GM12872 (cell line): ENCODE data around the gene LUM.

ENCODE experiments used
- TF ChIP-seq, protein P1 (sequence below): IDR thresholded peaks from 3 replicates; pipeline ENCODE4 v1.5.1; 2011; ENCODE audit warnings: low read depth, mild to moderate bottlenecking, low read length, moderate library complexity; ENCODE audit not compliant: insufficient read depth

The LUM gene

DNA sequence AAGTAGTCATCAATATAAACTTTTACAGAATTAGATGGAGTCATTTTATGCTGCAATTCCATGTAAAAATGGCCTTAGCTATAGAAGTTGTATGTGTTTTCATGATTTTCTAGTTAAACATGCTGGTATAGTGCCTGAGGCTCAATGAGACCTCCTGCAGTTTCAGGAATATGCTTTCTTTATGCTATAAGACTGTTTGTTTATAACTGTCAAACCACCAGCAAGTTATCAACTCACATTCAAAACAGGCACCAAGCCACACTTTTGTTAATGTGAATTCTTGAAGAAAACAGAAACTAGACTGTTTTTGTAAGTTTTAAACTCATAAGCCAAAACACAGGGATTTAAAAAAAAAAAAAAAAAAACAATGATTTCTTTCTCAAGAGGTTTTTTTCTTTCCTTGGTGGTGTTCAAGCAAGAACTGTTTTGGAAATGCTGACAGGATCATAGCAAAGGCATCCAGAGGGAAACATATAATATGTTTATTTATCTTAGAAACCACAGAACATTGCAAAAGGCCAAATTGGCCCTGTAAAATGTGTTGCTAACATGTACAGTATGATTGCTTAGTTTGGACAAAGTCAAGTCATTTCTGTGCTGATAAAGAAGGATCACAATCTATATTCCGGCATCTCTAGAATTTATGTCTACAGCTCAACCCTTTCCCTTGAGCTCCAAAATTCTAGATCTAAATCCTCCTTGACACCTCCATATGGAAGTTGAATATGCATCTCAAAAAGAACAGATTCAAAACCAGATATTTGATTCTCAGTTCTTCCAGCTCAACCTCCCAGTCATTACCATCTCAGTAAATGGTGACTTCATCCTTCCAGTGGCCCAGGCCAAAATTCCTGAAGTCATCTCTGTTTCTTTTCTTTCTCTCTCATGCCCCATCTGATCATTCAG is 29.0 kb upstream of the LUM start:
- TF ChIP-seq, protein P1, sequence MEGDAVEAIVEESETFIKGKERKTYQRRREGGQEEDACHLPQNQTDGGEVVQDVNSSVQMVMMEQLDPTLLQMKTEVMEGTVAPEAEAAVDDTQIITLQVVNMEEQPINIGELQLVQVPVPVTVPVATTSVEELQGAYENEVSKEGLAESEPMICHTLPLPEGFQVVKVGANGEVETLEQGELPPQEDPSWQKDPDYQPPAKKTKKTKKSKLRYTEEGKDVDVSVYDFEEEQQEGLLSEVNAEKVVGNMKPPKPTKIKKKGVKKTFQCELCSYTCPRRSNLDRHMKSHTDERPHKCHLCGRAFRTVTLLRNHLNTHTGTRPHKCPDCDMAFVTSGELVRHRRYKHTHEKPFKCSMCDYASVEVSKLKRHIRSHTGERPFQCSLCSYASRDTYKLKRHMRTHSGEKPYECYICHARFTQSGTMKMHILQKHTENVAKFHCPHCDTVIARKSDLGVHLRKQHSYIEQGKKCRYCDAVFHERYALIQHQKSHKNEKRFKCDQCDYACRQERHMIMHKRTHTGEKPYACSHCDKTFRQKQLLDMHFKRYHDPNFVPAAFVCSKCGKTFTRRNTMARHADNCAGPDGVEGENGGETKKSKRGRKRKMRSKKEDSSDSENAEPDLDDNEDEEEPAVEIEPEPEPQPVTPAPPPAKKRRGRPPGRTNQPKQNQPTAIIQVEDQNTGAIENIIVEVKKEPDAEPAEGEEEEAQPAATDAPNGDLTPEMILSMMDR: no peak

GRCh38 chr12:91139286-91139685 is 28.0 kb upstream of the LUM start:
- TF ChIP-seq, protein P1: no peak

- TF ChIP-seq, protein P1: no peak
These were observed 27.1 kb upstream of the LUM start for GRCh38 chr12:91138337-91138920.

GRCh38 chr12:91133871-91134270 is 22.6 kb upstream of the LUM start:
- TF ChIP-seq, protein P1: no peak

DNA sequence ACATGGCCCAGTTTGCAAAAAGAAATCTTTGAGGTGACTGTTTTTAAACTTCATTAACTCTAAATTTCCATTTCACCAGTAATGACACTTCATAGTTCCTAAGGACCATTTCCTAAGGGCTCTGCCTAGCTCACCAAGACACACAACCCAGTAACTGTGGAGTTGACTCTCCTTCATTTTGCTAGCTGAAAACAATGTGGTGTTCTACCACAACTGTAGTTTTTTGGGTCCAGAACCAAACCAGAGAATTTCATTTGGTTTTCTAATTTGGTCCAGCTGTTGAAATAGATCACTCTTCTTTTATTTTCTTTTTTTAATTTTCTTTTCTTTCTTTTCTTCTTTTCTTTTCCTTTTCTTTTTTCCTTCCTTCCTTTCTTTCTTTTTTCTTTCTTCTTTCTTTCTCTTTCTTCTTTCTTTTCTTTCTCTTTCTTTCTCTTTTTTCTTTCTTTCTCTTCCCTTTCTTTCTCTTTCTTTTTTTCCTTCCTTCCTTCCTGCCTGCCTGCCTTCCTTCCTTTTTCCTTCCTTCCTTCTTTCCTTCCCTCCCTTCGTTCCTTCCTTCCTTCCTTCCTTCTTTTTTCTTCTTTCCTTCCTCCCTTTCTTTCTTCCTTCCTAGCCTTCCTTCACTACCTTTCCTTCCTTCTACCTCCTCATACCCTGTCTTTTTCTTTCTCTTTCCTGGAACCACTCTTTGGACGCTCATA is 18.5 kb upstream of the LUM start:
- TF ChIP-seq, protein P1: no peak

GRCh38 chr12:91127751-91128150 is 16.5 kb upstream of the LUM start:
- TF ChIP-seq, protein P1: no peak

DNA sequence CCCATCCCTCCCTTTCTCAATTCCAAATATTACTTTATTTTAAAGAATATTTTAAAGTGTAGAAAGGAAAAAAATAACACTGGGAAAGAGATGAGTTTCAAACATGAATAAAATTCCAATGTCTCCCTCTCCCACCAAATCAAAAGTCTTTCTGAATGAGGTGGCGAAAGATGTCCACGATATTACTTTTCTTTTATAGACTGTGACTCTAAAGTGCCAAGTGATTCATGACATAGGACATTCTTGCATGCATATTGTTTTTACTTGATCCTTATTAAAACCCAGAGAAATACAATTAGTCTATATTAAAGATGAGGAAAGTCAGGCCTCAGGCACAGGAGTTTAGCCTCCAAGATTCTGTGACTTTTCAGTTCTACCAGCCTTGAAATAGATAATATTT is 16.0 kb upstream of the LUM start:
- TF ChIP-seq, protein P1: no peak
